Uterus (tissue), 2 donors: ENCODE data around the gene TRAF2.

Experiments used
- POLR2A ChIP-seq, 2 donors: fragments of 450-650 bp; IDR thresholded peaks; one replicate each; pipeline ENCODE4 v1.6.1; 2016; ENCODE audit warnings: antibody characterized with exemption in 2 of 2, mild to moderate bottlenecking in 1 of 2, moderate library complexity in 1 of 2
- TF ChIP-seq, protein P1 (sequence below), 4 experiments: fragments of 200-600 bp in 2 of 4; fragments of 450-650 bp in 2 of 4; sonication (generic) in 2 of 4; IDR thresholded peaks; one replicate each; pipeline ENCODE4 v1.5.1; 2016 to 2019; ENCODE audit warnings: antibody characterized with exemption in 4 of 4, mild to moderate bottlenecking in 2 of 4, moderate library complexity in 1 of 4

DNA sequence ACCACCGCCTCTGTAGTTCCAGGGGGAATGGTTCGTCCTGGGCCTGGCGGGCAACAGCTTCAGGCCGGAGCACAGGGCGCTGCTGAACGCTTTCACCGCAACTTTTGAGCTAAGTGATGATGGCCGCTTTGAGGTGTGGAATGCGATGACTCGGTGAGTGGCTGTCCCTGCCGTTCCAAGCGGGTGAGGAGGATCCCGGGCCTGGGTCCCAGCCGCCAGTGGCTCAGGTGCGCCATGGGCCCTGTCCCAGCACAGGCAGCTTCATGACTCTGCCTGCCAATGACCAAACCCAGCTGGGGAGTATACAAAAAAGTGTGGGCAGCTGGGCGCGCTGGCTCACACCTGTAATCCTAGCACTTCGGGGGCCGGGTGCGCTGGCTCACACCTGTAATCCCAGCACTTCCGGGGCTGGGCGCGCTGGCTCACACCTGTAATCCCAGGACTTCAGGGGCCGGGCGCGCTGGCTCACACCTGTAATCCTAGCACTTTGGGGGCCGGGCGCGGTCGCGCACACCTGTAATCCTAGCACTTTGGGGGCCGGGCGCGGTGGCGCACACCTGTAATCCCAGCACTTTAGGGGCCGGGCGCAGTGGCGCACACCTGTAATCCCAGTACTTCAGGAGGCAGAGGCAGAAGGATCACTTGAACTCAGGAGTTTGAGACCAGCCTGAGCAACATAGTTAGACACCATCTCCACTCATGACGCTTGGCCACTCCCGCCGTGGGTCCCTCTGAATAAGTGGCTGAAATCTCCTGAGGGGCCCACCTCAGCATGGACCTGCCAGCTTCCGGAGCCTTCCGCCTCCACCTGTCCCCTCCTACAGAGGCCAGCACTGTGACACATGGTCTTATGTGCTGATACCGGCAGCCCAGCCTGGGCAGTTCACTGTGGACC, 66.8 kb downstream of the TRAF2 start:
- TF ChIP-seq, protein P1, sequence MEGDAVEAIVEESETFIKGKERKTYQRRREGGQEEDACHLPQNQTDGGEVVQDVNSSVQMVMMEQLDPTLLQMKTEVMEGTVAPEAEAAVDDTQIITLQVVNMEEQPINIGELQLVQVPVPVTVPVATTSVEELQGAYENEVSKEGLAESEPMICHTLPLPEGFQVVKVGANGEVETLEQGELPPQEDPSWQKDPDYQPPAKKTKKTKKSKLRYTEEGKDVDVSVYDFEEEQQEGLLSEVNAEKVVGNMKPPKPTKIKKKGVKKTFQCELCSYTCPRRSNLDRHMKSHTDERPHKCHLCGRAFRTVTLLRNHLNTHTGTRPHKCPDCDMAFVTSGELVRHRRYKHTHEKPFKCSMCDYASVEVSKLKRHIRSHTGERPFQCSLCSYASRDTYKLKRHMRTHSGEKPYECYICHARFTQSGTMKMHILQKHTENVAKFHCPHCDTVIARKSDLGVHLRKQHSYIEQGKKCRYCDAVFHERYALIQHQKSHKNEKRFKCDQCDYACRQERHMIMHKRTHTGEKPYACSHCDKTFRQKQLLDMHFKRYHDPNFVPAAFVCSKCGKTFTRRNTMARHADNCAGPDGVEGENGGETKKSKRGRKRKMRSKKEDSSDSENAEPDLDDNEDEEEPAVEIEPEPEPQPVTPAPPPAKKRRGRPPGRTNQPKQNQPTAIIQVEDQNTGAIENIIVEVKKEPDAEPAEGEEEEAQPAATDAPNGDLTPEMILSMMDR (IDR thresholded peaks at IDR 0.05) = no peak
- TF ChIP-seq POLR2A (IDR thresholded peaks at IDR 0.05) = no peak
